ENCODE results near the gene GEMIN8. TPM values are rescaled to one million over a fixed set of nuclear protein-coding genes. Genes with fewer than 3 reads are reported as not detected.

Gene GEMIN8
- polyA plus RNA-seq (ENCODE audit: insufficient read length in 10 of 10), result 10 to 100 TPM; 10.1 to 18.8 (median 13.9) TPM
- long read RNA-seq, donor 1, partial matches to known transcripts, result 0 of 1 reads
- long read RNA-seq, donor 1, other reads (novel, unspliced or antisense), result 0 of 1 reads
- long read RNA-seq, donor 2, partial matches to known transcripts, result 0 of 2 reads
- long read RNA-seq, donor 2, other reads (novel, unspliced or antisense), result 0 of 2 reads
- long read RNA-seq, donor 3, result 0 reads
- long read RNA-seq, donor 4, partial matches to known transcripts, result 0 of 2 reads
- long read RNA-seq, donor 4, other reads (novel, unspliced or antisense), result 0 of 2 reads
- long read RNA-seq, donor 5, partial matches to known transcripts, result 0 of 9 reads
- long read RNA-seq, donor 5, other reads (novel, unspliced or antisense), result 9 of 9 reads
- long read RNA-seq, donor 6, partial matches to known transcripts, result 0 of 1 reads
- long read RNA-seq, donor 6, other reads (novel, unspliced or antisense), result 0 of 1 reads
- long read RNA-seq, donor 7, partial matches to known transcripts, result 0 of 1 reads
- long read RNA-seq, donor 7, other reads (novel, unspliced or antisense), result 0 of 1 reads
- long read RNA-seq, donor 8, partial matches to known transcripts, result 0 of 2 reads
- long read RNA-seq, donor 8, other reads (novel, unspliced or antisense), result 0 of 2 reads
- long read RNA-seq, donor 9, partial matches to known transcripts, result 0 of 1 reads
- long read RNA-seq, donor 9, other reads (novel, unspliced or antisense), result 0 of 1 reads

GRCh38 chrX:14029425-14030173 lies at the start of gene GEMIN8:
TSS of gene GEMIN8 (minus strand) at chrX:14029892. CDS start at chrX:14021478, 8,414 bp downstream.
- DNase-seq, result peak; percentile 85 to 94 (median 91)

- DNase-seq, result no peak
Observed at GRCh38 chrX:14076639-14077038, 46.9 kb upstream of the GEMIN8 start.

- peak in 1 of 3 donors; percentile 37 for DNase-seq
Observed at GRCh38 chrX:14073556-14073955, 43.9 kb upstream of the GEMIN8 start.

GRCh38 chrX:14073071-14073470 lies 43.4 kb upstream of the GEMIN8 start:
- DNase-seq, result no peak

- DNase-seq, result no peak
Observed at GRCh38 chrX:14065800-14066199, 36.1 kb upstream of the GEMIN8 start.

GRCh38 chrX:14064626-14065432 lies 35.1 kb upstream of the GEMIN8 start:
- DNase-seq, result no peak

- no peak for DNase-seq
Observed at GRCh38 chrX:14062524-14062923, 32.8 kb upstream of the GEMIN8 start.

GRCh38 chrX:14056206-14056605 lies 26.5 kb upstream of the GEMIN8 start:
- no peak for DNase-seq

- no peak for DNase-seq
Observed at GRCh38 chrX:14051416-14051815, 21.7 kb upstream of the GEMIN8 start.

GRCh38 chrX:14050709-14051108 lies 21.0 kb upstream of the GEMIN8 start:
- DNase-seq, result no peak

- no peak for DNase-seq
Observed at GRCh38 chrX:14043209-14043608, 13.5 kb upstream of the GEMIN8 start.

GRCh38 chrX:14039344-14039743 lies 9.7 kb upstream of the GEMIN8 start:
- DNase-seq, result peak in 2 of 3 donors; percentile 40 to 44

GRCh38 chrX:14038375-14039085 lies 8.8 kb upstream of the GEMIN8 start:
- DNase-seq, result no peak

- peak in 2 of 3 donors; percentile 70 to 76 for DNase-seq
Observed at GRCh38 chrX:14032406-14032805, 2.7 kb upstream of the GEMIN8 start.

- peak in 2 of 3 donors; percentile 15 to 22 for DNase-seq
Observed at GRCh38 chrX:14030174-14030530, 460 bp upstream of the GEMIN8 start.

- DNase-seq, result no peak
Observed at GRCh38 chrX:14029039-14029424, 660 bp downstream of the GEMIN8 start.

GRCh38 chrX:14028473-14028872 lies 1.2 kb downstream of the GEMIN8 start:
- no peak for DNase-seq

GRCh38 chrX:14027511-14028019 lies 2.1 kb downstream of the GEMIN8 start:
- DNase-seq, result peak in 1 of 3 donors; percentile 31

GRCh38 chrX:14027036-14027435 lies 2.7 kb downstream of the GEMIN8 start:
- DNase-seq, result no peak

- no peak for DNase-seq
Observed at GRCh38 chrX:14026121-14026520, 3.6 kb downstream of the GEMIN8 start.

- no peak for DNase-seq
Observed at GRCh38 chrX:14022019-14022418, 7.7 kb downstream of the GEMIN8 start.

Measured in muscle of back (tissue), 13 donors.